NCI-H1105 treated with DMSO at 0.1 percent for 48 hours (cell line): Measurements from ENCODE around the gene CHST3.
"Not testable (repeated sequence)": the region's sequence is repeated elsewhere in the genome, so short reads cannot be mapped to it uniquely, and the experiment has no call there.

Experiments
- DNase-seq: peaks from one replicate; lab custom pipeline; 2025; lab: John Stamatoyannopoulos, UW

The CHST3 gene

GRCh38 chr10:72030762-72031543 lies 66.8 kb downstream of the CHST3 start:
- no peak for DNase-seq

GRCh38 chr10:72031706-72032105 lies 67.5 kb downstream of the CHST3 start:
- DNase-seq = no peak

DNA sequence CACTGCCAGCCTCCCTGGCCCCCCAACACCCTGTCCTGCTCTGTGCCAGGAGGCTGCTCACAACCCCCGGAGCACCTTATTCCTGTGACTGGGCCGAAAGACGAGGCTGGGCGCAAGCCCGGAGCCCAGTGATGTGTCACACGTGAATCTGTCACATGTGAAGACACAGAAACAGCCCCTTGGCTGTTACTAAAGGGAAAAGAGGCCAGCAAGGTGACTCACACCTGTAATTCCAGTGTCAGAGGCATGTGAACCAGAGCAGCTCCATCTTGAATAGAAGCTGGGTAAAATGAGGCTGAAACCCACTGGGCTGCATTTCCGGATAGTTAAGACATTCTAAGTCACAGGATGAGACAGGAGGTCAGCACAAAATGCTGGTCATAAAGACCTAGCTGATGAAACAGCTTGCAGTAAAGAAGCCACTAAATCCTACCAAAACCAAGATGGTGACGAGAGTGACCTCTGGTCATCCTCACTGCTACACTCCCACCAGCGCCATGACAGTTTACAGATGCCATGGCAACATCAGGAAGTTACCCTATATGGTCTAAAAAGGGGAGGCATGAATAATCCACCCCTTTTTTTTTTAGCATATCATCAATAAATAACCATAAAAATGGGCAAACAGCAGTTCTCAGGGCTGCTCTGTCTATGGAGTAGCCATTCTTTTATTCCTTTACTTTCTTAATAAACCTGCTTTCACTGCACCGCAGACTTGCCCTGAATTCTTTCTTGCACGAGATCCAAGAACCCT lies 68.4 kb downstream of the CHST3 start:
- not testable (repeated sequence) for DNase-seq

DNA sequence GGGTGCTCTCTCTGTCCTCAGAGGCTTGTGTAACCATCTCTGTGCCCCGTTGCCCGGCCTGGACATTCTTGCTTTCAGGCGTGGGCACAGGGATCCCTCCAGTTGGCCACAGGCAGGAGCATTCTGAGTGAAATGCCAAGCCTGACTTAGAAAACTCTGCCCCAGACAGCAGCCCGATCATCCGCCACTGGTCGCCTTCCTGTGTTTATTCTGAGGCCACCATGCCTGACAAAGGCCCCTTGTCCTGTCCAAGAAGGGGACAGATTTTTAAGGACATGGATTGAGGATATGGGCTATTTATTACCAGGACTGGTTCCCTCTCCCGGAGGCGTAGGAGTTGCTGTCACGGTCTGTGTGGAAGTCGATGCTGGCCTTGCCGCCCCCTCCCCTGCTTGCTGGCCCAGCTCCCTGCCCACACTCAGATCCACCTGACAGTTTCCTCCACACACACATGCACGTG lies 69.9 kb downstream of the CHST3 start:
- DNase-seq = no peak

DNA sequence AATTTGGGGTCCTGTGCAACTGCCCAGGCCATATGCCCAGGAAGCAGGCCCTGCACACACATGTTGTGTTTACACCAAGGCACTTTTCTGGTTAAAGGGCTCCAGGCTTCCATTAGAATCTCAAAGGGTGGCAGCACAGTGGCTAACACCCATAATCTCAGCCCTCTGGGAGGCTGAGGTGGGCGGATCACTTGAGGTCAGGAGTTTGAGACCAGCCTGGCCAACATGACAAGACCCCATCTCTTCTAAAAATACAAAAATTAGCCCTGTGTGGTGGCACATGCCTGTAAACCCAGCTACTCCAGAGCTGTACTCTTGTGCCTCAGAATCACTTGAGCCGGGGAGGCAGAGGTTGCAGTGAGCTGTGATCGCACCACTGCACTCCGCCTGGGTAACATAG lies 70.6 kb downstream of the CHST3 start:
- no peak for DNase-seq

GRCh38 chr10:72035252-72035887 lies 71.2 kb downstream of the CHST3 start:
- no peak for DNase-seq

DNA sequence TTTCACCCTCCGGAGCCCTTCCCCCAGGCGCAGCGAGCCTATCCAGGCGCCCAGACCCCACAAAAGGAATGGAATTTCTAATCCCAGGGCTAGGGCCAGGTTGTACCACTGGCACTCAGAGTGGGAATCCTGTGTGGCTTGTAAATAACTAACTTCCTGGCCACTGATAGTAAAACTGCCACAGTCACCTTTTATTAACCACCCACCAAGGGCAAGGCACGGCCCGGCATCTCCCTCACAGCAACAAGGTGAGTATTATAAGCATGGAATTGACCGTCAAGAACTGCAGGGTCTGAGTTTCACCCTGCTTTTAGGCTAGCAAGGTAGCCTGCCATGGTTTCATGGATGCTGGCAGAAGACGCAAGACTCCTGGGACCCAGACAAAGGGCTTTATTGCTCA lies 73.1 kb downstream of the CHST3 start:
- no peak for DNase-seq

DNA sequence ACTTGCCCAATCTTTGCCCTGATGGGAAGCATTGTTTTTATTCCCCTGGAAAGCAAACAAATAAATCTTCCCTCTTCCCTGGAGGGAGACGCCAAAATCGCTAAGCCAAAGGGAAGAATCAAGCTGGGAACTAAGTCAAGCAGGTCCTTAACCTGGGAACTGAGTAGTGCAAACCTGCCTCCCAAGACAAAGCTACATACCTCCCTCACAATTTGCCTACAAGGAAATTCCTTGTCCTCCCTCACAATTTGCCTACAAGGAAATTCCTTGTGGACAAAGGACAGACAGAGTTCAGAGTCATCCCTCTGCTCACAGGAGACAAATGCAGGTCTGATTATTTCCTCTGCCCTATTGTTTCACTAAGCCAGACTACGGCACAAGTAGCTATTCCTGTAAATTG lies 73.6 kb downstream of the CHST3 start:
- no peak for DNase-seq

DNA sequence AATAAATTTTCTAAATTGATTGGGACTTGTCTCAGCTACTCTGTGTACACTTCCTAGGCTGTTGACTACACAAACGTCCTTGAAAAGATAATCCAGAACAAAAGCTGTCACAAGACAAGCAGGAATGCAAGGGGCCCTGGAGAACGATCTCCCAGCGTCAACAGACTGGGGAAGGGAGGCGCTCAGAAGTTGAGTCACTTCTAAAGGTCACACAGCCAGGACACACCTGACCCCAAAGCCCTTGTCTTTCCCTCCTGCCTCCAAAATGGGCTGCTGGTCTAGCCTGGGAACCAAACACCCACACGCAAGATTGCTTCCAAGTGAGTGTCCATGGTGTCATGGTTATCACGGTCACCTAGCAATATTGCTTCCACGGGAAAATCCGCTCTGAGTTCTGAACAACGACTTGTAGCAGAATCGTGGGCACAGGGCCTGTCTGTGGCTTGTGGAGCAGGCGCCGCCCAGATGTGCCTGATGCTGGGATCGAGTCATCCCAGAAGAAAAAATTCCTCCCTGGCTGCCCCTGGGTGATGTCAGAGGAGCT lies 74.3 kb downstream of the CHST3 start:
- no peak for DNase-seq

- DNase-seq = no peak
Observed at GRCh38 chr10:72039377-72039776, 75.2 kb downstream of the CHST3 start.

- no peak for DNase-seq
Observed at GRCh38 chr10:72041491-72041890, 77.3 kb downstream of the CHST3 start.

- DNase-seq = no peak
Observed at GRCh38 chr10:72043016-72043834, 79.0 kb downstream of the CHST3 start.

- no peak for DNase-seq
Observed at GRCh38 chr10:72044417-72045041, 80.3 kb downstream of the CHST3 start.

DNA sequence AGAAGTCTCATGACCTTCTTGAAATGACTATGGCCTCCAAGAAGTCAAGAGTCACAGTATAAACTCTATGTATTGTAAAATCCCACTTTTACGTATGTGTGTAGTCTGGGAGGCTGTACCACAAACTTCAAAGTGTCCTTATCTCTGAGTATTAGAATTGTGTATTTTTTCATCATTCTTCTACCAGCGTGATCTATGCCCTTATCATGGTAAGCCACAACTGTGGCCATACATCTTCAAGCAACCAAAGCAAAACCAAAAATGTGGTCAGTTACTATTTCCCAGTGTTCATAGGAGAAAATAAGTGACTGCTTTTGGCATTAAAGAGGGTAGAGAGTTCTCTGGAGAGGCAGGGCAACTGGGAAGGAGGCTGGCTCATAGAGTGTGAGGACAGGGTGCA lies 81.4 kb downstream of the CHST3 start:
- no peak for DNase-seq

- peak; percentile 81 for DNase-seq
Observed at GRCh38 chr10:72048450-72049124, 84.4 kb downstream of the CHST3 start.

DNA sequence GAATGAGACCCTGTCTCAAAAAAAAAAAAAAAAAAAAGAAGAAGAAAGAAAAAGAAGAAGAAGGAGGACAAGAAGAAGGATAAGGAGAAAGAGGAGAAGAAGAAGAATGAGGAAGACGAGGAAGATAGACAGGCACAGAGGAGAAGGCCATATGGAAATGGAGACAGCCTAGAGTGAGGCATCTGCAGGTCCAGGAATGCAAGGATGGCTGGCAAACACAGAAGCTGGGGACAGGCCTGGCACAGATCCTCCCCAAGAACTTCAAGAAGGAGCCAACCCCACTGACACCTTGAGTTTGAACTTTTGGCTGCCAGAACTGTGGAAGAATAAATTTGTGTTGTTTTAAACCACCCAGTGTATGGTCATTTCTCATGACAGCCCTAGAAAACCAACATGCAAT lies 85.3 kb downstream of the CHST3 start:
- DNase-seq = no peak

GRCh38 chr10:72049969-72050781 lies 86.0 kb downstream of the CHST3 start:
- DNase-seq = no peak

DNA sequence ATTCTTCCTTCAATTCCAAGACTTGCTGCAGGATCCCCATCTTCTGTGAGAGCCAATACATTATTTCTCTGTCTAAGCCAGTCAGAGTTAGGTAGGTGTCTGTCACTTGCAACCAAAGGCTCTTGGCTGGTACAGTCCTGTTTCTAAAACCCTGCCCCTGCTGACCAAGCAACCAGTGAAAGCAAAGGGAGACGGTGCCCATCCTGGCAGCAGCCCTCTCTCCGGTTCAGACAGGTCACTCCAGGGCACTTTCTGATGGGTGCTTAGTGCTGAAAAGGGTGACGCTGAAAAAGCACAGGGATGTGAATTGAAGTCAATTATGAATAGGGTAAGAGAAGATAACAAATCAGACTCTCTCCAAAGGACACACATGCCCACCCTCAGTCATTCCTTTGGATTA lies 86.7 kb downstream of the CHST3 start:
- no peak for DNase-seq

DNA sequence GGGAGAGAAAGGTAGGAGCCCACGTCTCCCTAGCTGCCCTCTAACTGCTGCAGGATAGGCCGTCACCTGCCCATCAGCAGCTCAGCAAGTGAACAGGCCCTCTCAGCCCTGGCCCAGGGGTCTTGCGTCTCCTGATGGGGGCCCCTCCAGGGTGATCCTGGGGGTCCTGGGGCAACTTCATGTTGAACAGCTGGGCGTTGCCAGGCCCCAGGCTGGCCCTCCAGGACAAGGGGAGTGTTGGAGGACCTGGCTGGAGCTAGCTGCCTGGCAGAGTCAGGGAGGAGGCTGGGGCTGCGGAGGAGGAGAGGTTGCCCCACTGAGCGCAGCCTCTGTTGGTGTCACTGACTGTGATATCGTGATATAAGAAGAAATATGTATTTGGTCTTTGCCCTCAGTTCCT lies 89.5 kb downstream of the CHST3 start:
- DNase-seq = no peak

DNA sequence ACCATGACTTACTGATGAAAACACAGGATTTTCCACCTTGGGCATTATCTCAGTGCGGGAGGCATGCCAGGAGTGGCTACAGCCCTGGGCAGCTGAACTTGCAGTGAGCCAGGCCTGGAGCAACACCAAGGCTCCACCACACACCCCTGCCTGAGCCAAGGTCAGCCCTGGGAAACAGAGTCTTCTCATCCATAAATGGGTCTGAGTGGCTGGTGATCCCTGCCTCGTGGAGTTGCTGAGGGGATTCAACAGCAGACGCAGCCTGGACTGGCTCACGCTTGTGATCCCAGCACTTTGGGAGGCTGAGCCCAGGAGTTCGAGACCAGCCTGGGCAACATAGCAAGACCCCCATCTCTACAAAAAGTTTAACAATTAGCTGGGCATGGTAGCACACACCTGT lies 91.9 kb downstream of the CHST3 start:
- DNase-seq = no peak
